ENCODE data around the gene PLAAT2.
"Not testable (repeated sequence)": the region's sequence is repeated elsewhere in the genome, so short reads cannot be mapped to it uniquely, and the experiment has no call there.

PLAAT2 gene

DNA sequence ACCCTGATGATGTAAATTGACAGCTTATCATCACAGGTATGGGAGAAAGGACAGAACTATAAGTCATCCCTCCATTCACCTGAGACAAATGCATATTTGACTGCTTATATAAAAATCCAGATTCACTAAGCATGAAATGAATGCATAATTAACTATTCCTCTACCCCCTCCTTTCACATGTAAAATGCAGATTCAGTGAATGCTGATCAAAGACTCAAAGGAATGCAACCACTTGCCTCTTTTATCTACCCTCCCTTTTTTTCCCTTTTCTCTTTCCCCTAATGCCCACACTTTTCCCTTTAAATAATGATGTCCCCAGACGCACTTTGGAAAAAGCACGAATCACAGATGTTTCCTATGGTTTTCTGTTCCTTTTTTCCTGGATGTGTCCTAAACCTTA lies 31.1 kb downstream of the PLAAT2 start:
- Histone ChIP-seq H3K27me3 (ENCODE audit: insufficient read depth, low read length) (no peaks in the 10 kb centered on the region), H2AFZ (ENCODE audit: low read length, unreplicated experiment) (no peak overlapping the region), H3K27ac (ENCODE audit: low read depth, low read length) (no peak overlapping the region), H3K4me3 (ENCODE audit: low read depth, low read length) (no peak overlapping the region), H3K36me3 (ENCODE audit: insufficient read depth, low read length) (no peaks in the 10 kb centered on the region), H3K4me1 (ENCODE audit: control insufficient read depth, insufficient read depth, low read length, unreplicated experiment) (peaks cover 28% of the 10 kb centered on the region), H3K79me2 (ENCODE audit: control insufficient read depth, insufficient read depth, low read length, unreplicated experiment) (no peaks in the 10 kb centered on the region)

DNA sequence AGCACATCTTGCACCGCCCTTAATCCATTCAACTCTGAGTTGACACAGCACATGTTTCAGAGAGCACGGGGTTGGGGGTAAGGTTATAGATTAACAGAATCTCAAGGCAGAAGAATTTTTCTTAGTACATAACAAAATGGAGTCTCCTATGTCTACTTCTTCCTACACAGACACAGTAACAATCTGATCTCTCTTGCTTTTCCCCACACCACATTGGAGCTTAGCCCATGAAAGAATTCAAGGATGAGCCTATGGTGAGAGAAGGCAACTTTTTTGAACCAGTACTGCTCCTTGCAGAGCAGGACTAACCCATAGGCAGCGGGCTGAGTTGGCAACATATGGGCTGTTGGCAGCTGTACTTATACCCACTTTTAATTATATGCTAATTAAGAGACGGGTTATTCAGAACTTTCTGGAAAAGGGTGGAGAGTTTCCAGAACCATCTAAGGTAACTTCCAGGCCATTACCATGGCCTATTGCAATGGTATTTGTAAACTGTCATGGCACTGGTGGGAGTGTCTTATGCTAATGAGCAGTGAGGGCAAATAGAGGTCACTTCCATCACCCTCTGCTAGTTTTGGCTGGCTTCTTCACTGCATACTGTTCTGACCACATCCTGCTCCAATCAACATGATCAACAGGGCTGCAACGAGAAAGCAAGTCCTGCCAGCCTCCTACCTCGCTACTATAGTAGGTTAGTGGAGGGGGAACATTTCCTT lies 31.9 kb downstream of the PLAAT2 start:
- not testable (repeated sequence) for H3K79me2 ChIP-seq (ENCODE audit: control insufficient read depth, insufficient read depth, low read length, unreplicated experiment); H3K36me3 ChIP-seq (ENCODE audit: insufficient read depth, low read length); H3K27ac ChIP-seq (ENCODE audit: low read depth, low read length); H3K27me3 ChIP-seq (ENCODE audit: insufficient read depth, low read length); H3K4me3 ChIP-seq (ENCODE audit: low read depth, low read length)
- Histone ChIP-seq H3K4me1 (ENCODE audit: control insufficient read depth, insufficient read depth, low read length, unreplicated experiment) (peaks cover 26% of the 10 kb centered on the region), H2AFZ (ENCODE audit: low read length, unreplicated experiment) (peak overlapping the region; percentile 66)

DNA sequence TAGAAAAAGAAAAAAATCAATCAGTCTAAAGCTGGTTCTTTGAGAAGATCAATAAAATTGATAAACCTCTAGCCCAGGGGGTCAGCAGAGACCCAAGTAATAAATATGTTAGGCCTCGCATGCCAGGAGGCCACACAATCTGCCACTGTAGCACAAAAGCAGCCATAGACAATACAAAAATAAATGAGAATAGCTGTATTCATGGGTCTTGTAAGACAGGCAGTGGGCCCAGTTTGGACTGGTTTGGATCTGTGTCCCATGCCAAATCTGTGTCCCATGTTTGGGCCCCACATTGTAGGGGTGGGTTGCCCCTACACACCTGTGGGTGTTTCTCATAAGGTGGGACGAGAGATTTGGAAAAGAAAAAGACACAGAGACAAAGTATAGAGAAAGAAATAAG lies 33.2 kb downstream of the PLAAT2 start:
- no peak overlapping the region for H3K27ac ChIP-seq (ENCODE audit: low read depth, low read length)
- H3K4me3 ChIP-seq (ENCODE audit: low read depth, low read length): no peak overlapping the region
- no peaks in the 10 kb centered on the region for H3K27me3 ChIP-seq (ENCODE audit: insufficient read depth, low read length)
- H3K79me2 ChIP-seq (ENCODE audit: control insufficient read depth, insufficient read depth, low read length, unreplicated experiment): no peaks in the 10 kb centered on the region
- no peaks in the 10 kb centered on the region for H3K36me3 ChIP-seq (ENCODE audit: insufficient read depth, low read length)
- peaks cover 15% of the 10 kb centered on the region for H3K4me1 ChIP-seq (ENCODE audit: control insufficient read depth, insufficient read depth, low read length, unreplicated experiment)
- H2AFZ ChIP-seq (ENCODE audit: low read length, unreplicated experiment): no peak overlapping the region

DNA sequence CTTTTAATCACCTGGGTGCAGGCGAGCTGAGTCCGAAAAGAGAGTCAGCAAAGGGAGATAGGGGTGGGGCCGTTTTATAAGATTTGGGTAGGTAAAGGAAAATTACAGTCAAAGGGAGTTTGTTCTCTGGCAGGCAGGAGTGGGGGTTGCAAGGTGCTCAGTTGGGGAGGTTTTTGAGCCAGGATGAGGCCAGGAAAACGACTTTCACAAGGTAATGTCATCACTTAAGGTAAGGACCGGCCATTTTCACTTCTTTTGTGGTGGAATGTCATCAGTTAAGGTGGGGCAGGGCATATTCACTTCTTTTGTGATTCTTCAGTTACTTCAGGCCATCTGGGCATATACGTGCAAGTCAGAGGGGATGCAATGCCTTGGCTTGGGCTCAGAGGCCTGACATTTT lies 33.8 kb downstream of the PLAAT2 start:
- H3K4me3 ChIP-seq (ENCODE audit: low read depth, low read length); H3K79me2 ChIP-seq (ENCODE audit: control insufficient read depth, insufficient read depth, low read length, unreplicated experiment); H3K27me3 ChIP-seq (ENCODE audit: insufficient read depth, low read length); H2AFZ ChIP-seq (ENCODE audit: low read length, unreplicated experiment); H3K36me3 ChIP-seq (ENCODE audit: insufficient read depth, low read length); H3K27ac ChIP-seq (ENCODE audit: low read depth, low read length): not testable (repeated sequence)
- peaks cover 14% of the 10 kb centered on the region for H3K4me1 ChIP-seq (ENCODE audit: control insufficient read depth, insufficient read depth, low read length, unreplicated experiment)

DNA sequence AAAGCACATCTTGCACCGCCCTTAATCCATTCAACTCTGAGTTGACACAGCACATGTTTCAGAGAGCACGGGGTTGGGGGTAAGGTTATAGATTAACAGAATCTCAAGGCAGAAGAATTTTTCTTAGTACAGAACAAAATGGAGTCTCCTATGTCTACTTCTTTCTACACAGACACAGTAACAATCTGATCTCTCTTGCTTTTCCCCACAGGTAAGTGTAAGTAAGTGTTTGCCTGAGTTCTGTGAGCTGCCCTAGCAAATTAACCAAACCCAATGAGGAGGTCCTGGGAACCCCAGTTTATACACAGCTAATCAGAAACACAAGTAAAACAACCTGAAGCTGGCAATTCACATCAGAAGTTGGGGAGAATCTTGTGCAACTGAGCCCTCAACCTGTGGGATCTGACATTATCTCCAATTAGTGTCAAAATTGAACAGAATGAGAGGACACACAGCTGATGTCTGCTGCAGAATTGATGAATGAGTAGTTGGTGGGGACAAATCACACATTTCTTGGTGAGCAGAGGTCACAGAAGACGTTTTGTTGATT lies 34.4 kb downstream of the PLAAT2 start:
- peaks cover 14% of the 10 kb centered on the region for H3K4me1 ChIP-seq (ENCODE audit: control insufficient read depth, insufficient read depth, low read length, unreplicated experiment)
- not testable (repeated sequence) for H3K27ac ChIP-seq (ENCODE audit: low read depth, low read length); H3K36me3 ChIP-seq (ENCODE audit: insufficient read depth, low read length); H2AFZ ChIP-seq (ENCODE audit: low read length, unreplicated experiment); H3K27me3 ChIP-seq (ENCODE audit: insufficient read depth, low read length); H3K4me3 ChIP-seq (ENCODE audit: low read depth, low read length); H3K79me2 ChIP-seq (ENCODE audit: control insufficient read depth, insufficient read depth, low read length, unreplicated experiment)

DNA sequence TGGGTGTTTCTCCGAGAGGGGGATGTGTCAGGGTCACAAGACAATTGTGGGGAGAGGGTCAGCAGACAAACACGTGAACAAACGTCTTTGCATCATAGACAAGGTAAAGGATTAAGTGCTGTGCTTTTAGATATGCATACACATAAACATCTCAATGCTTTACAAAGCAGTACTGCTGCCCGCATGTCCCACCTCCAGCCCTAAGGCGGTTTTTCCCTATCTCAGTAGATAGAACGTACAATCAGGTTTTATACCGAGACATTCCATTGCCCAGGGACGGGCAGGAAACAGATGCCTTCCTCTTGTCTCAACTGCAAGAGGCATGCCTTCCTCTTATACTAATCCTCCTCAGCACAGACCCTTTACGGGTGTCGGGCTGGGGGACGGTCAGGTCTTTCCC lies 35.0 kb downstream of the PLAAT2 start:
- not testable (repeated sequence) for H3K79me2 ChIP-seq (ENCODE audit: control insufficient read depth, insufficient read depth, low read length, unreplicated experiment); H3K27me3 ChIP-seq (ENCODE audit: insufficient read depth, low read length); H3K27ac ChIP-seq (ENCODE audit: low read depth, low read length); H3K4me3 ChIP-seq (ENCODE audit: low read depth, low read length); H3K36me3 ChIP-seq (ENCODE audit: insufficient read depth, low read length); H2AFZ ChIP-seq (ENCODE audit: low read length, unreplicated experiment)
- peaks cover 14% of the 10 kb centered on the region for H3K4me1 ChIP-seq (ENCODE audit: control insufficient read depth, insufficient read depth, low read length, unreplicated experiment)

DNA sequence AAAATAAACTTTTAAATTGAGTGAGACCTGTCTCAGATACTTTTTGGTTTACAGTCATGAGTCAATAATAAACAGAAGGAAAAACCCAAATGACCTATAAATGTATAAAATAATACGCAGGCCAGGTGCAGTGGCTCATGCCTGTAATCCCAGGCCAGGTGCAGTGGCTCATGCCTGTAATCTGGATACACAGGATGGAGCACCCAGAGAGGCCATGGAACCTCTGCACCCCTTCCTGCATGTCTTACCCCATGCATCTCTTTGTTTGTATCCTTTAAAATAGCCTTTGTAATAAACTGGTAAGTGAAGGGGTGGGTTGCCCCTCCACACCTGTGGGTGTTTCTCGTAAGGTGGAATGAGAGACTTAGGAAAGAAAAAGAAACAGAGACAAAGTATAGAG lies 35.5 kb downstream of the PLAAT2 start:
- Histone ChIP-seq H3K4me3 (ENCODE audit: low read depth, low read length) (no peak overlapping the region), H3K27ac (ENCODE audit: low read depth, low read length) (no peak overlapping the region), H3K79me2 (ENCODE audit: control insufficient read depth, insufficient read depth, low read length, unreplicated experiment) (no peaks in the 10 kb centered on the region), H2AFZ (ENCODE audit: low read length, unreplicated experiment) (no peak overlapping the region), H3K27me3 (ENCODE audit: insufficient read depth, low read length) (no peaks in the 10 kb centered on the region), H3K4me1 (ENCODE audit: control insufficient read depth, insufficient read depth, low read length, unreplicated experiment) (peaks cover 14% of the 10 kb centered on the region), H3K36me3 (ENCODE audit: insufficient read depth, low read length) (no peaks in the 10 kb centered on the region)

DNA sequence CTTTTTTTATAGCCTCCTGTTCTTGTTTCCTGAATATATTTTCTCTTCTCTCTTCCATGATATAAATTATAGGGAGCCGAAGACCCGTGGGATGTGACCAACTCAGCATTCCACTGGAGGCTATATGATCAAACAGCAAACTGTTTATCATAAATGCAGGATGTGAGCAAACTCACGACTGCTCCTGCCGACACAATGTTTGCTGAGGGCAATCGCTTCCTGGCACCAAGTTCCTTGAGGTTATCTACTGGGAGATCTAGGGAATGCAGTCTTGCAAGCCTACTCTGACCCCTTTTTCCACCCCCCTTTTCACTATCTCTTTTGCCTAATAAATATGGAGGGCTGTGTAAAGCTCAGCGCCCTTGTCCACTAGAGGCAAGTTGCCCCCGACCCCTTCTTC lies 40.0 kb downstream of the PLAAT2 start:
- Histone ChIP-seq H3K4me1 (ENCODE audit: control insufficient read depth, insufficient read depth, low read length, unreplicated experiment) (peaks cover 7% of the 10 kb centered on the region), H3K79me2 (ENCODE audit: control insufficient read depth, insufficient read depth, low read length, unreplicated experiment) (no peaks in the 10 kb centered on the region), H2AFZ (ENCODE audit: low read length, unreplicated experiment) (no peak overlapping the region), H3K4me3 (ENCODE audit: low read depth, low read length) (no peak overlapping the region), H3K27ac (ENCODE audit: low read depth, low read length) (no peak overlapping the region), H3K27me3 (ENCODE audit: insufficient read depth, low read length) (no peaks in the 10 kb centered on the region), H3K36me3 (ENCODE audit: insufficient read depth, low read length) (no peaks in the 10 kb centered on the region)

DNA sequence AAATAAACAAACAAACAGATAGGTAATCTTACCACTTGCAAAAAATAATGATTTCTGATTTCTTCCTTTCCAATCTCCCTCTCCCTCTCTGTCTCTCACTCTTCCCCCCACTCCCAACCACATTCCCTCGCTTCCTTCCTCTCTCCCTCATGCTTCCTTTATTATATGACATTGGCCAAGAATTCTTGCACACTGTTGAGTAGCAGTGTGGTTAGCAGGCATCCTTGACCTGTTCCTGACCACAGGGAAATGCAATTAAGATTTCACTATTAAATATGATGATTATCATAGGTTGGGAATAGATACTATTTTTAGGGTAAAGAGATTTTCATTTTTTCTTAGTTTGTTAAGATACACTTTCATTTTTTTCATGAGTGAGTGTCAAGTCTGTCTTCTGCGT lies 41.3 kb downstream of the PLAAT2 start:
- Histone ChIP-seq H3K27ac (ENCODE audit: low read depth, low read length) (no peak overlapping the region), H2AFZ (ENCODE audit: low read length, unreplicated experiment) (no peak overlapping the region), H3K79me2 (ENCODE audit: control insufficient read depth, insufficient read depth, low read length, unreplicated experiment) (no peaks in the 10 kb centered on the region), H3K36me3 (ENCODE audit: insufficient read depth, low read length) (no peaks in the 10 kb centered on the region), H3K27me3 (ENCODE audit: insufficient read depth, low read length) (no peaks in the 10 kb centered on the region), H3K4me3 (ENCODE audit: low read depth, low read length) (no peak overlapping the region), H3K4me1 (ENCODE audit: control insufficient read depth, insufficient read depth, low read length, unreplicated experiment) (peaks cover 8% of the 10 kb centered on the region)

DNA sequence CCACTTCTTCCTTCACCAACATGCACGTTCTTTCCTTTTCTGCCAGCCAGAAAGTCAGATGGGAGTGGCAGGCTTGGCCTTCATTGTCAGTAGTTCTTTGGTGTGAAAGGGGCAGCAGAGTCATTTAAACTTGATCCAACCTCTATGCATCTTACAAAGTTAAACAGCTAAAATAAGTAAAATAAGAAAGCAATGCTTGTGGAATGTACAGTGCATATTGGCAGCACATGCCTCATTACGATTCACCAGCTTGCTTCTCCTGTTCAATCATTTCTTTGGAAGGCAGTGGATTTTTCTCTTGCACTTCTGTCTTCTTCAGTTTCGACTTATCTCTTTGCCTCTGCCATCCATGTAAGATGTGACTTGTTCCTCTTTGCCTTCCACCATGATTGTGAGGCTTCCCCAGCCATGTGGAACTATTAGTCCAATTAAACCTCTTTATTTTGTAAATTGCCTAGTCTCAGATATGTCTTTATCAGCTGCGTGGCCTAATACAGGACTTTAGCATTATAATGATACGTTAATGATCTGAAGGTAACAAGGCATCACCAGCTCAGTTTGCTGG lies 42.5 kb downstream of the PLAAT2 start:
- Histone ChIP-seq H3K79me2 (ENCODE audit: control insufficient read depth, insufficient read depth, low read length, unreplicated experiment) (no peaks in the 10 kb centered on the region), H3K36me3 (ENCODE audit: insufficient read depth, low read length) (no peaks in the 10 kb centered on the region), H3K4me3 (ENCODE audit: low read depth, low read length) (no peak overlapping the region), H2AFZ (ENCODE audit: low read length, unreplicated experiment) (no peak overlapping the region), H3K27me3 (ENCODE audit: insufficient read depth, low read length) (no peaks in the 10 kb centered on the region), H3K27ac (ENCODE audit: low read depth, low read length) (no peak overlapping the region), H3K4me1 (ENCODE audit: control insufficient read depth, insufficient read depth, low read length, unreplicated experiment) (peaks cover 8% of the 10 kb centered on the region)

DNA sequence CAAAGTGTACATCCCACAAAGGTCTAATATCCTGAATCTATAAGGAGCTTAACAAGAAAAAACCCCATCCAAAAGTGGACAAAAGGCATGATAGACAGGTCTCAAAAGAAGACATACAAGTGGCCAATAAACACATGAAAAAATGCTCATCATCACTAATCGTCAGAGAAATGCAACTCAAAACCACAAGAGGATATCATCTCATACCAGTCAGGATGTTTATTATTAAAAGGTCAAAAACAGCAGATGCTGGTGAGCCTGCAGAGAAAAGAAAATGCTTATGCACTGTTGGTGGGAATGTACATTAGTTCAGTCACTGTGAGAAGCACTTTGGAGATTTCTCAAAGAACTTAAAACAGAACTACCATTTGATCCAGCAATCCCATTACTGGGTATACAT lies 44.6 kb downstream of the PLAAT2 start:
- H3K27me3 ChIP-seq (ENCODE audit: insufficient read depth, low read length): no peaks in the 10 kb centered on the region
- no peak overlapping the region for H3K4me3 ChIP-seq (ENCODE audit: low read depth, low read length)
- H3K36me3 ChIP-seq (ENCODE audit: insufficient read depth, low read length): no peaks in the 10 kb centered on the region
- no peaks in the 10 kb centered on the region for H3K79me2 ChIP-seq (ENCODE audit: control insufficient read depth, insufficient read depth, low read length, unreplicated experiment)
- H2AFZ ChIP-seq (ENCODE audit: low read length, unreplicated experiment): peak overlapping the region; percentile 12
- peaks cover 8% of the 10 kb centered on the region for H3K4me1 ChIP-seq (ENCODE audit: control insufficient read depth, insufficient read depth, low read length, unreplicated experiment)
- H3K27ac ChIP-seq (ENCODE audit: low read depth, low read length): no peak overlapping the region

All from ACC112 (cell line).